GM12878 (cell line): Measurements from ENCODE around the gene EXD3. TPM values are rescaled to one million over a fixed set of nuclear protein-coding genes. Genes with fewer than 3 reads are reported as not detected.

ENCODE experiments used
- ASH2L ChIP-seq: fragments of 300-600, 200-600 bp; sonication (generic); IDR thresholded peaks from 2 replicates; pipeline ENCODE4 v1.6.1; 2017; ENCODE audit warnings: low read depth, mild to moderate bottlenecking, borderline replicate concordance
- ATF7 ChIP-seq: fragments of 450-650 bp; IDR thresholded peaks from 2 replicates; pipeline ENCODE4 v1.6.1; 2016; ENCODE audit warnings: low read depth, mild to moderate bottlenecking
- BACH1 ChIP-seq: fragments of 450-650 bp; IDR thresholded peaks from 2 replicates; pipeline ENCODE4 v1.6.1; 2017; ENCODE audit warnings: mild to moderate bottlenecking, borderline replicate concordance
- CBFB ChIP-seq: IDR thresholded peaks from 2 replicates; pipeline ENCODE4 v1.6.1; 2016; ENCODE audit warnings: antibody characterized with exemption, low read depth
- EGR1 ChIP-seq, 2 experiments: IDR thresholded peaks; 1 replicate in 1 of 2; 2 replicates in 1 of 2; pipeline ENCODE4 v1.6.1; 2011 to 2012; ENCODE audit warnings: low read depth in 2 of 2, low read length in 2 of 2, borderline replicate concordance in 1 of 2, mild to moderate bottlenecking in 1 of 2, moderate library complexity in 1 of 2
- GABPA ChIP-seq: IDR thresholded peaks from 2 replicates; pipeline ENCODE4 v1.6.1; 2014; ENCODE audit warnings: antibody characterized with exemption, low read depth, mild to moderate bottlenecking, inconsistent platforms
- GATAD2B ChIP-seq: fragments of 450-650 bp; conservative IDR thresholded peaks from 2 replicates; pipeline ENCODE4 v1.6.1; 2017; ENCODE audit warnings: low read depth, mild to moderate bottlenecking, moderate library complexity
- IKZF1 ChIP-seq: fragments of 450-650 bp; conservative IDR thresholded peaks from 2 replicates; pipeline ENCODE4 v1.6.1; 2017; ENCODE audit warnings: antibody characterized with exemption, mild to moderate bottlenecking
- IKZF2 ChIP-seq, 2 experiments: fragments of 450-650 bp; IDR thresholded peaks; 2 replicates each; pipeline ENCODE4 v1.6.1; 2017; ENCODE audit warnings: mild to moderate bottlenecking in 2 of 2, moderate library complexity in 2 of 2
- LARP7 ChIP-seq: fragments of 450-650 bp; IDR thresholded peaks from 2 replicates; pipeline ENCODE4 v1.6.1; 2017; ENCODE audit warnings: mild to moderate bottlenecking
- MXI1 ChIP-seq: fragments of 150-350 bp; IDR thresholded peaks from 2 replicates; pipeline ENCODE4 v1.6.1; 2011; ENCODE audit warnings: low read depth, mild to moderate bottlenecking, inconsistent platforms, low read length, improper control_type of control experiment
- MYC ChIP-seq: IDR thresholded peaks from 2 replicates; pipeline ENCODE4 v1.6.1; 2011; ENCODE audit warnings: mild to moderate bottlenecking, low read length, moderate library complexity, inconsistent platforms; ENCODE audit not compliant: insufficient read depth, insufficient replicate concordance, insufficient read length, severe bottlenecking
- NR2F1 ChIP-seq: fragments of 450-650 bp; conservative IDR thresholded peaks from 2 replicates; pipeline ENCODE4 v1.6.1; 2017; ENCODE audit warnings: mild to moderate bottlenecking
- POLR2A ChIP-seq: IDR thresholded peaks from 2 replicates; pipeline ENCODE4 v1.6.1; 2011; ENCODE audit warnings: low read depth, mild to moderate bottlenecking, low read length
- RAD21 ChIP-seq: IDR thresholded peaks from 2 replicates; pipeline ENCODE4 v1.6.1; 2011; ENCODE audit warnings: mild to moderate bottlenecking, low read depth, low read length, moderate library complexity; ENCODE audit not compliant: insufficient read depth
- RBBP5 ChIP-seq: fragments of 200-600 bp; sonication (generic); conservative IDR thresholded peaks from 2 replicates; pipeline ENCODE4 v1.6.1; 2016
- SIX5 ChIP-seq: IDR thresholded peaks from 2 replicates; pipeline ENCODE4 v1.6.1; 2011; ENCODE audit warnings: mild to moderate bottlenecking, low read depth, low read length, moderate library complexity; ENCODE audit not compliant: severe bottlenecking
- SMAD5 ChIP-seq: IDR thresholded peaks from 2 replicates; pipeline ENCODE4 v1.6.1; 2016; ENCODE audit warnings: antibody characterized with exemption, low read depth
- SPI1 ChIP-seq: IDR thresholded peaks from 2 replicates; pipeline ENCODE4 v1.6.1; 2011; ENCODE audit warnings: low read depth, mild to moderate bottlenecking, low read length, moderate library complexity, borderline replicate concordance; ENCODE audit not compliant: insufficient read depth
- SREBF1 ChIP-seq: IDR thresholded peaks from 2 replicates; pipeline ENCODE4 v1.6.1; 2012; ENCODE audit warnings: mild to moderate bottlenecking, low read length
- STAT1 ChIP-seq: fragments of 450-650 bp; conservative IDR thresholded peaks from 2 replicates; pipeline ENCODE4 v1.6.1; 2014; ENCODE audit warnings: antibody characterized with exemption, mild to moderate bottlenecking
- TCF7 ChIP-seq: IDR thresholded peaks from 2 replicates; pipeline ENCODE4 v1.6.1; 2014; ENCODE audit warnings: antibody characterized with exemption, borderline replicate concordance
- YBX1 ChIP-seq: fragments of 450-650 bp; IDR thresholded peaks from 2 replicates; pipeline ENCODE4 v1.6.1; 2016; ENCODE audit warnings: antibody characterized with exemption
- ZNF24 ChIP-seq: fragments of 450-650 bp; IDR thresholded peaks from 2 replicates; pipeline ENCODE4 v1.6.1; 2017; ENCODE audit warnings: antibody characterized with exemption, mild to moderate bottlenecking
- ZNF274 ChIP-seq: IDR thresholded peaks from one replicate; pipeline ENCODE4 v1.8.0; 2011; ENCODE audit not compliant: insufficient read length, insufficient read depth
- ZNF384 ChIP-seq: IDR thresholded peaks from 2 replicates; pipeline ENCODE4 v1.6.1; 2012; ENCODE audit warnings: low read depth, mild to moderate bottlenecking, low read length, improper control_type of control experiment, borderline replicate concordance
- polyA plus RNA-seq, 11 experiments: library from polyadenylated mRNA; depleted of rRNA in 4 of 11; unstranded in 6 of 11; stranded (reverse) in 5 of 11; fragments of >200 nt; fragmentation: Nextera tagmentation in 4 of 11; fragmentation: Illumina TruSeq in 1 of 11; extraction: Ambion mirVana in 4 of 11; extraction: Trizol in 1 of 11; gene quantifications; 1 replicate in 1 of 11; 2 replicates in 10 of 11; pipeline versions ENCODE4 v1.2.1 to v1.2.3, GENCODE V29; 2011 to 2016; ENCODE audit warnings: inconsistent platforms in 2 of 11, missing spikeins in 2 of 11, low read depth in 1 of 11
- total RNA-seq, 4 experiments: library from RNA; depleted of rRNA in 3 of 4; stranded (reverse); fragments of >200 nt in 3 of 4; fragmentation: Illumina TruSeq in 1 of 4; extraction: Trizol in 1 of 4; gene quantifications; 2 replicates each; pipeline versions ENCODE4 v1.2.1 to v1.2.3, GENCODE V29; 2013 to 2021
- TF ChIP-seq, protein P1 (sequence below): fragments of 450-650 bp; IDR thresholded peaks from 2 replicates; pipeline ENCODE4 v1.6.1; 2018; ENCODE audit warnings: mild to moderate bottlenecking, low read depth, moderate library complexity; ENCODE audit not compliant: partially characterized antibody
- TF ChIP-seq, protein P2 (sequence below): fragments of 450-650 bp; IDR thresholded peaks from 2 replicates; pipeline ENCODE4 v1.6.1; 2016; ENCODE audit warnings: mild to moderate bottlenecking
- TF ChIP-seq, protein P3 (sequence below): fragments of 150-350 bp; IDR thresholded peaks from 2 replicates; pipeline ENCODE4 v1.6.1; 2014; ENCODE audit warnings: mild to moderate bottlenecking, low read depth, low read length

The EXD3 gene
- total and polyA plus RNA-seq, 10 of the 15 experiments (the other 5 are each of a cell fraction or from before 2014, with no cell fraction given), result 0.21 to 7.1 (median 3.6) TPM

DNA sequence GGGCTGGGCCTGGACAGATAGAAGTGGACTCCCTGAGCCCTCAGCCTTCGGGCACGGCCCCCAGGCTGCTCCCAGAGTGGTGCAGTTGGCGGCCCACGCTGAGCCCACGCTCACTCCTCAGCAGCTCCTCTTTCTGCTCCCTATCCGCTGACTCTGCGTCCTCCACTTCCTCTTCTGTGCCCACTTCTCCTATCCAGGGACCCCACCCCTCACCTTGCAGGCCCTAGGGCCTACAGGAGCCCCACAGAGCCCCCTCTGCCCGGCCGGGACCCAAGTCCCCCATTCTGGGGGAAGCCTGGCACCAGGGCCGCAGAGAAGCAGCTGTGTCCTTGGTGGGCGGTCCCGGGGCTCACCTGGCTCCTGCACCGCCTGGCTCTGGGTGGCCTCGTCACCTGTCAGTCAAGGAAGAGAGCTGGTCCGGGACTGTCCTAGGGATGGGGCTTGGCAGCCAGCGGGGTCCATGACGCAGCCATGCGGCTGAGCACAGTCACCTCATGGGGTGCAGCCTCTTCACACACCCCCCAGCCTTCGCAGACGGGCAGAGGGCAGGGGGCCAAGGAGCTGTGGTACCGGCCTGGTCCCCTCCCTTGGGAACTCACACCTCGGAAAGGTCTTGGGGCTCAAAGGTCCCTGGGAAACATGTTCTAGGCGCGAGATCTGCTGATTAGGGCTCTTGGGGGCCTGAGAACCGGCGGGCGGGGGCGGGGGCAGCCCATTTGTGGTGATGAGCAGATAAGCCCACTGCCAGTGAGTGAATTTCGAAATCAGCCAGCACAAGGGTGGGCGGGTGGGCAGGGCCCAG is 115.5 kb downstream of the EXD3 start (continued):
- TF ChIP-seq, protein P1, sequence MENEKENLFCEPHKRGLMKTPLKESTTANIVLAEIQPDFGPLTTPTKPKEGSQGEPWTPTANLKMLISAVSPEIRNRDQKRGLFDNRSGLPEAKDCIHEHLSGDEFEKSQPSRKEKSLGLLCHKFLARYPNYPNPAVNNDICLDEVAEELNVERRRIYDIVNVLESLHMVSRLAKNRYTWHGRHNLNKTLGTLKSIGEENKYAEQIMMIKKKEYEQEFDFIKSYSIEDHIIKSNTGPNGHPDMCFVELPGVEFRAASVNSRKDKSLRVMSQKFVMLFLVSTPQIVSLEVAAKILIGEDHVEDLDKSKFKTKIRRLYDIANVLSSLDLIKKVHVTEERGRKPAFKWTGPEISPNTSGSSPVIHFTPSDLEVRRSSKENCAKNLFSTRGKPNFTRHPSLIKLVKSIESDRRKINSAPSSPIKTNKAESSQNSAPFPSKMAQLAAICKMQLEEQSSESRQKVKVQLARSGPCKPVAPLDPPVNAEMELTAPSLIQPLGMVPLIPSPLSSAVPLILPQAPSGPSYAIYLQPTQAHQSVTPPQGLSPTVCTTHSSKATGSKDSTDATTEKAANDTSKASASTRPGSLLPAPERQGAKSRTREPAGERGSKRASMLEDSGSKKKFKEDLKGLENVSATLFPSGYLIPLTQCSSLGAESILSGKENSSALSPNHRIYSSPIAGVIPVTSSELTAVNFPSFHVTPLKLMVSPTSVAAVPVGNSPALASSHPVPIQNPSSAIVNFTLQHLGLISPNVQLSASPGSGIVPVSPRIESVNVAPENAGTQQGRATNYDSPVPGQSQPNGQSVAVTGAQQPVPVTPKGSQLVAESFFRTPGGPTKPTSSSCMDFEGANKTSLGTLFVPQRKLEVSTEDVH, result no peak
- no peak for TF ChIP-seq ZNF24
- TF ChIP-seq EGR1 (IDR thresholded peaks at IDR 0.05; ENCODE audit: borderline replicate concordance in 1 of 2, low read depth in 2 of 2, low read length in 2 of 2), result no peak; a peak in 1 of 3 replicates
- TF ChIP-seq LARP7, result no peak
- no peak for TF ChIP-seq ASH2L
- no peak for TF ChIP-seq ZNF274
- TF ChIP-seq SPI1, result 0 out of 2 replicates have a peak, but pooled peaks have one; percentile 19
- TF ChIP-seq IKZF2 (IDR thresholded peaks at IDR 0.05), result no peak
- no peak for TF ChIP-seq SMAD5
- TF ChIP-seq SREBF1, result no peak
- no peak for TF ChIP-seq IKZF1
- TF ChIP-seq MXI1, result no peak
- TF ChIP-seq GATAD2B, result no peak
- TF ChIP-seq MYC, result no peak
- TF ChIP-seq RBBP5, result no peak
- TF ChIP-seq CBFB, result no peak
- TF ChIP-seq RAD21, result no peak
- TF ChIP-seq TCF7, result no peak
- TF ChIP-seq ATF7, result no peak
- TF ChIP-seq, protein P2, sequence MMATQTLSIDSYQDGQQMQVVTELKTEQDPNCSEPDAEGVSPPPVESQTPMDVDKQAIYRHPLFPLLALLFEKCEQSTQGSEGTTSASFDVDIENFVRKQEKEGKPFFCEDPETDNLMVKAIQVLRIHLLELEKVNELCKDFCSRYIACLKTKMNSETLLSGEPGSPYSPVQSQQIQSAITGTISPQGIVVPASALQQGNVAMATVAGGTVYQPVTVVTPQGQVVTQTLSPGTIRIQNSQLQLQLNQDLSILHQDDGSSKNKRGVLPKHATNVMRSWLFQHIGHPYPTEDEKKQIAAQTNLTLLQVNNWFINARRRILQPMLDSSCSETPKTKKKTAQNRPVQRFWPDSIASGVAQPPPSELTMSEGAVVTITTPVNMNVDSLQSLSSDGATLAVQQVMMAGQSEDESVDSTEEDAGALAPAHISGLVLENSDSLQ, result peak; percentile 90
- no peak for TF ChIP-seq POLR2A
- TF ChIP-seq SIX5, result no peak
- no peak for TF ChIP-seq STAT1
- TF ChIP-seq NR2F1, result 0 out of 2 replicates have a peak, but pooled peaks have one; percentile 24
- no peak for TF ChIP-seq ZNF384
- TF ChIP-seq BACH1, result no peak
- TF ChIP-seq, protein P3, sequence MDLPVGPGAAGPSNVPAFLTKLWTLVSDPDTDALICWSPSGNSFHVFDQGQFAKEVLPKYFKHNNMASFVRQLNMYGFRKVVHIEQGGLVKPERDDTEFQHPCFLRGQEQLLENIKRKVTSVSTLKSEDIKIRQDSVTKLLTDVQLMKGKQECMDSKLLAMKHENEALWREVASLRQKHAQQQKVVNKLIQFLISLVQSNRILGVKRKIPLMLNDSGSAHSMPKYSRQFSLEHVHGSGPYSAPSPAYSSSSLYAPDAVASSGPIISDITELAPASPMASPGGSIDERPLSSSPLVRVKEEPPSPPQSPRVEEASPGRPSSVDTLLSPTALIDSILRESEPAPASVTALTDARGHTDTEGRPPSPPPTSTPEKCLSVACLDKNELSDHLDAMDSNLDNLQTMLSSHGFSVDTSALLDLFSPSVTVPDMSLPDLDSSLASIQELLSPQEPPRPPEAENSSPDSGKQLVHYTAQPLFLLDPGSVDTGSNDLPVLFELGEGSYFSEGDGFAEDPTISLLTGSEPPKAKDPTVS, result no peak
- no peak for TF ChIP-seq GABPA
- no peak for TF ChIP-seq YBX1
